K562 (cell line): ENCODE measurements around the gene NXN. TPM values are rescaled to one million over a fixed set of nuclear protein-coding genes. Genes with fewer than 3 reads are reported as not detected.

Source experiments
- DEAF1 ChIP-seq: fragments of 450-650 bp; formaldehyde crosslinking; IDR thresholded peaks from 2 replicates; pipeline ENCODE4 v1.4.0; 2020; ENCODE audit warnings: mild to moderate bottlenecking, moderate library complexity
- GATAD2A ChIP-seq: fragments of 450-650 bp; IDR thresholded peaks from 2 replicates; pipeline ENCODE4 v1.6.1; 2017
- KLF16 ChIP-seq: IDR thresholded peaks from 2 replicates; pipeline ENCODE4 v1.6.1; 2016; ENCODE audit warnings: antibody characterized with exemption
- LCOR ChIP-seq: sonication (generic); formaldehyde crosslinking; IDR thresholded peaks from 2 replicates; pipeline ENCODE4 v1.8.0; 2022; ENCODE audit warnings: mild to moderate bottlenecking, missing genetic modification reagents
- MCM3 ChIP-seq: fragments of 450-650 bp; IDR thresholded peaks from 2 replicates; pipeline ENCODE4 v1.6.1; 2016
- MEIS2 ChIP-seq: fragments of 450-650 bp; IDR thresholded peaks from 2 replicates; pipeline ENCODE4 v1.6.1; 2014; ENCODE audit warnings: mild to moderate bottlenecking; ENCODE audit not compliant: partially characterized antibody
- NFIX ChIP-seq: fragments of 250-450 bp; sonication (Bioruptor Pico); IDR thresholded peaks from 2 replicates; pipeline ENCODE4 v1.4.0; 2020; ENCODE audit warnings: low read depth, mild to moderate bottlenecking, moderate library complexity
- POLR2AphosphoS2 ChIP-seq: IDR thresholded peaks from 2 replicates; pipeline ENCODE4 v1.6.1; 2012; ENCODE audit warnings: low read length, improper control_type of control experiment
- RBM25 ChIP-seq: fragments of 200-400 bp; formaldehyde crosslinking; IDR thresholded peaks from 2 replicates; pipeline ENCODE4 v1.6.1; 2018; ENCODE audit warnings: low read length, low read depth, moderate library complexity; ENCODE audit not compliant: severe bottlenecking
- SETDB1 ChIP-seq: IDR thresholded peaks from one replicate; pipeline ENCODE4 v1.6.1; 2012; ENCODE audit warnings: low read length, control low read depth, inconsistent platforms
- ZBTB49 ChIP-seq: sonication (generic); formaldehyde crosslinking; IDR thresholded peaks from 2 replicates; pipeline ENCODE4 v1.8.0; 2022; ENCODE audit warnings: missing genetic modification reagents, mild to moderate bottlenecking, borderline replicate concordance
- ZNF584 ChIP-seq: fragments of 200-800 bp; sonication (Bioruptor generic); IDR thresholded peaks from 2 replicates; pipeline ENCODE4 v1.6.1; 2016; ENCODE audit warnings: low read depth, mild to moderate bottlenecking, missing genetic modification characterization, missing compliant biosample characterization
- ZNF830 ChIP-seq: fragments of 250-450 bp; sonication (Bioruptor Pico); IDR thresholded peaks from 2 replicates; pipeline ENCODE4 v1.5.0; 2021; ENCODE audit warnings: mild to moderate bottlenecking
- polyA plus RNA-seq, 8 experiments: library from polyadenylated mRNA; depleted of rRNA in 4 of 8; stranded (reverse) in 5 of 8; unstranded in 3 of 8; fragments of >200 nt; fragmentation: Nextera tagmentation in 2 of 8; fragmentation: Illumina TruSeq in 1 of 8; extraction: Ambion mirVana in 2 of 8; extraction: Trizol in 1 of 8; gene quantifications; 2 replicates each; pipeline versions ENCODE4 v1.2.1 to v1.2.3, GENCODE V29; 2011 to 2014; ENCODE audit warnings: inconsistent platforms in 1 of 8, missing spikeins in 1 of 8
- total RNA-seq, 7 experiments: library from RNA; depleted of rRNA in 6 of 7; stranded (reverse); fragments of >200 nt in 6 of 7; fragmentation: Illumina TruSeq in 2 of 7; extraction: Trizol in 2 of 7; gene quantifications; 2 replicates each; pipeline versions ENCODE4 v1.2.1 to v1.2.3, GENCODE V29; 2011 to 2021; ENCODE audit warnings: low replicate concordance in 1 of 7
- TF ChIP-seq, protein P1 (sequence below): fragments of 250-450 bp; sonication (Bioruptor Pico); IDR thresholded peaks from 2 replicates; pipeline ENCODE4 v1.8.0; 2022; ENCODE audit warnings: inconsistent platforms, mild to moderate bottlenecking, moderate library complexity, borderline replicate concordance
- TF ChIP-seq, protein P2 (sequence below): sonication (generic); formaldehyde crosslinking; IDR thresholded peaks from 2 replicates; pipeline ENCODE4 v1.8.0; 2022; ENCODE audit warnings: mild to moderate bottlenecking, missing genetic modification reagents

The NXN gene
- total and polyA plus RNA-seq, 9 of the 15 experiments (the other 6 are each of a cell fraction or from before 2014, with no cell fraction given): 0.08 to 0.39 (median 0.29) TPM; not detected in 5

GRCh38 chr17:781805-782731 is 197.5 kb downstream of the NXN start, which contains the start of the genes GLOD4 and MRM3 (continued):
- no peak for TF ChIP-seq KLF16
- TF ChIP-seq GATAD2A: 0 out of 2 replicates have a peak, but pooled peaks have one; percentile 37
- TF ChIP-seq ZNF830 (CRISPR knock-in tag): no peak
- no peak for TF ChIP-seq RBM25
- TF ChIP-seq NFIX (CRISPR knock-in tag): no peak
- no peak for TF ChIP-seq MEIS2
- TF ChIP-seq ZBTB49 (CRISPR knock-in tag): no peak
- peak; percentile 71; the same call in 1 of the 2 replicates for TF ChIP-seq ZNF584
- TF ChIP-seq LCOR (CRISPR knock-in tag): peak; percentile 35; the same call in 1 of the 2 replicates
- TF ChIP-seq, protein P1, sequence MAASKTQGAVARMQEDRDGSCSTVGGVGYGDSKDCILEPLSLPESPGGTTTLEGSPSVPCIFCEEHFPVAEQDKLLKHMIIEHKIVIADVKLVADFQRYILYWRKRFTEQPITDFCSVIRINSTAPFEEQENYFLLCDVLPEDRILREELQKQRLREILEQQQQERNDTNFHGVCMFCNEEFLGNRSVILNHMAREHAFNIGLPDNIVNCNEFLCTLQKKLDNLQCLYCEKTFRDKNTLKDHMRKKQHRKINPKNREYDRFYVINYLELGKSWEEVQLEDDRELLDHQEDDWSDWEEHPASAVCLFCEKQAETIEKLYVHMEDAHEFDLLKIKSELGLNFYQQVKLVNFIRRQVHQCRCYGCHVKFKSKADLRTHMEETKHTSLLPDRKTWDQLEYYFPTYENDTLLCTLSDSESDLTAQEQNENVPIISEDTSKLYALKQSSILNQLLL: no peak
- TF ChIP-seq POLR2AphosphoS2: no peak
- TF ChIP-seq MCM3: no peak
- TF ChIP-seq, protein P2, sequence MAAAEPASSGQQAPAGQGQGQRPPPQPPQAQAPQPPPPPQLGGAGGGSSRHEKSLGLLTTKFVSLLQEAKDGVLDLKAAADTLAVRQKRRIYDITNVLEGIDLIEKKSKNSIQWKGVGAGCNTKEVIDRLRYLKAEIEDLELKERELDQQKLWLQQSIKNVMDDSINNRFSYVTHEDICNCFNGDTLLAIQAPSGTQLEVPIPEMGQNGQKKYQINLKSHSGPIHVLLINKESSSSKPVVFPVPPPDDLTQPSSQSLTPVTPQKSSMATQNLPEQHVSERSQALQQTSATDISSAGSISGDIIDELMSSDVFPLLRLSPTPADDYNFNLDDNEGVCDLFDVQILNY (CRISPR knock-in tag): 0 out of 2 replicates have a peak, but pooled peaks have one; percentile 64
- no peak for TF ChIP-seq DEAF1
- no peak for TF ChIP-seq SETDB1
